Stimulated activated CD4-positive, alpha-beta T cell treated with anti-CD3 and anti-CD28 coated beads, TNF-alpha, amount 100 ng/mL, for 4 hours (primary cell): ENCODE measurements around the gene AGBL4.

Source experiments
- DNase-seq, 3 experiments: peaks; one replicate each; pipeline ENCODE4 v3.0.0-alpha.2; 2020; ENCODE audit warnings: low read depth in 3 of 3

Gene AGBL4

GRCh38 chr1:48765335-48765734 lies 1258.4 kb downstream of the AGBL4 start:
- no peak for DNase-seq

DNA sequence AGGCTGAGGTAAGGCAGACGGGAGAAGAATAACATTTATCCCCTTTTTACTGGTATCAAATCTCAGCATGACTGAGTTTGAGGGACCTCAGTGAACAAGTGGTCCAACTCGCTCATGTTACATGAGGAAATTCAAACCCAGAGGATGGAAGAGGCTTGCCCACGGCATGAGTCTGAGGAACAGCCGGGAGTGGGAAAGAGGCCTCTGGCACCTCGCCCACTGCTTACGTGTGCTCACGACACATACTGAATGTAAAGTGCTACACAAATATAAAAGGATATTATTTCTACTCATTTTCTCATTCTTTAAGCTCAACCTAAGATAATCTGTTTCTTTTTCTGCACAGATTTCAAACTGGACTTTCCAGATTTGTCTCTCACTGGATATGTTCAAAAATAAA lies 1261.8 kb downstream of the AGBL4 start:
- DNase-seq: no peak

DNA sequence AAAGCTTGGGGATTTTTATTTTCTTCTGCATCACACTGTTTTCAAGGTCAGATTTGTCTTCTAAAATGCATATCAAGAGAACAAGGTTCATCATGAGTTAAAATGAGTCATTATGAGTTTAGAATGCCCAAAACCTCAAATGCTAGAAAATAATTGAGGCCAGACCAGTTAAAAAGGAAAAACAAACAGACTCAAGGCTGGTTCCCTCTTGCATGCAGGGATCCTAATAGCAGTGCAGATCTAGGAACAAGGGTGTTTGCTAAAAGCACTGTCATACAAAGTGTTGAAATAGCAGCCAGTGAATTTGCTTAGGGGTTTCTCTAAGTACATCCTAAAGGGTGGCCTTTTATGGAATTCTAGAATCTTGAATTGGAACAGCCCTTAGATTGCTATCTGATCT lies 1262.3 kb downstream of the AGBL4 start:
- DNase-seq: no peak

GRCh38 chr1:48760857-48761256 lies 1262.9 kb downstream of the AGBL4 start:
- DNase-seq: no peak

GRCh38 chr1:48758976-48759375 lies 1264.8 kb downstream of the AGBL4 start:
- DNase-seq: no peak

GRCh38 chr1:48757363-48757762 lies 1266.4 kb downstream of the AGBL4 start:
- DNase-seq: no peak

DNA sequence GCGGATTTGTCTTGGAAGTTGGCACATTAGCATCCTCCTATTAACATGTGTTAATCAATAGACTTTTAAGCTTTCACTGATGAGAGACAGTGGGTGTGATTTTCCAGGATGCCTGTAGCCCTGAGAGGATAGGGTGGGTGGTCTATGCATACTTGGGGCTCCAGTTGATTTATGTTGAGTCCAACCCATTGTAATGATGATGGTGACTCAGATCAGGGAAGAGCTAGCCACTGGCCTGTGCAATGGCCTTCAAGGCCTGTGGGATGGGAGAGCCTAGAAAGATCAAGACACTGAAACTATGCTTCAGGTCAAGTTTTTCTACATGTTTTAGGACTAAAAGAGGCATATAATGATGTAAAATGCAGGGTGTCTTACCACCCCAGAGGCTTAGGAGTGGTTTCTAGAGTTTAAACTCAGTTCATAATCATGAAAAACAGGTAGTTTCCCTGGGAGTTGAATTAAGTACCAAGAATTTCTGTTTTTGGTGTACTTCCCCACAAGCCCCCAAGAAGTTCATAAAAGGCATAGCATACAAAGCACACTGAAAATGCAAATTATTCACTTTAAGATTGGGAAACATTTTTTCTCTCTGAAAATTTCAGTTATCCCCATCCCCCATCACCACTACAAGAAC lies 1267.0 kb downstream of the AGBL4 start:
- no peak for DNase-seq

DNA sequence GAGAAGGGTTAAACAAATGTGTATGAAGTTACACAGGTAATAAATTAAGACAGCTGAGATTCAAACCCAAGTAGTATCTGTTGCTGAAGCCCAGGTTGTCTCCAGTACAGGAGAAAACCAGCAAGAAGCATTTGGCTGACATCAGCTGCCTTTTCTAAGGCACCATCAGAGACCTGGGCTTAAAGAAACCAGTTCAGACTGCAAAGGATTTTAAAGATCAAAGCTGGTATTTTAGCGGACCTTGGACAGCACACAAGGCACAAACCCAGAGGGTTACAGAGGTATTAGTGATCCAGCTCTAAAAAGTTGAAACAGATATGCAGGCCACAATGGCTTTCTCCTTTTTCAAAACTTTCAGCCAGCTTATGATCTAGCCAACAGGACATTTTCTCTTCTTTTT lies 1270.5 kb downstream of the AGBL4 start:
- no peak for DNase-seq

GRCh38 chr1:48750109-48750508 lies 1273.6 kb downstream of the AGBL4 start:
- no peak for DNase-seq

- no peak for DNase-seq
Observed at GRCh38 chr1:48749068-48749467, 1274.7 kb downstream of the AGBL4 start.

GRCh38 chr1:48746906-48747305 lies 1276.8 kb downstream of the AGBL4 start:
- no peak for DNase-seq

GRCh38 chr1:48744032-48744431 lies 1279.7 kb downstream of the AGBL4 start:
- no peak for DNase-seq

- no peak for DNase-seq
Observed at GRCh38 chr1:48743480-48743879, 1280.3 kb downstream of the AGBL4 start.

GRCh38 chr1:48741380-48741779 lies 1282.4 kb downstream of the AGBL4 start:
- DNase-seq: no peak

GRCh38 chr1:48740621-48741020 lies 1283.1 kb downstream of the AGBL4 start:
- no peak for DNase-seq

DNA sequence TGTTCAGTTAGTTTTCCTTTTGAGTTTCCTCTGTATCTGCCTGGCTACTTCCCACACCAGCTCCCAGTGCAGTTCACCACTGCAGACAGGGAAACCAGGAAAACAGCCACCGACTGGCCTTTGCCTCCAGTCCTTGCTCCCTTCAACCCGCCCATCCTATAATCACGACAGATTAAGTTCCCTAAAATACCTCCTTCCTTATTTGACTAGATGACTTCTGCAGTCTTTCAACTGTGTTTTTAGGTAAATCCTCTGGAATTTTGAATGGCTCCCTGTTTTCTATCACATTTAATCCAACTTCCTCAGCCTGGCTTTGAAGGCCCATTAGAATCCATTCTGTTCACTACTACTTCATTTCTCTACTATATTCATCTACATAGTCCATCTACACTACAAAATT lies 1284.7 kb downstream of the AGBL4 start:
- no peak for DNase-seq

DNA sequence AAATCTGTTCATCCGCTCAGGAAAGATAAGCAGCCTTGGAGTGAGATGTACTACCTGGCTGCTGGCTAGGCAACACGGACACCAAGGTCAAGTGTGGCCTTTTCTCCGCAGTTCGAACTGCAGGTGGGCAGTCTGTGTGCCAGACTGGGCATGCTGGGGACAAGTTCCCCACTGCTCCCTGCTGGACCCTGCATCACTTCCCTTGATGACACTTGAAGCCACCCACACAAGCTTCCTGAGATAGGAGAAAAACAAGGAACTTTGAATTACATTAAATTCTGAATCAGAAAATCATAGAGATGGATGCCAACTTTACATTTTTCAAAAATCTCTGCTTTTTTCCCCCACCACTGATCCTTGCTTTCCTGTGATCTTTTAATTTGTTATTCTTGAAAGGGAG lies 1285.4 kb downstream of the AGBL4 start:
- DNase-seq: no peak

DNA sequence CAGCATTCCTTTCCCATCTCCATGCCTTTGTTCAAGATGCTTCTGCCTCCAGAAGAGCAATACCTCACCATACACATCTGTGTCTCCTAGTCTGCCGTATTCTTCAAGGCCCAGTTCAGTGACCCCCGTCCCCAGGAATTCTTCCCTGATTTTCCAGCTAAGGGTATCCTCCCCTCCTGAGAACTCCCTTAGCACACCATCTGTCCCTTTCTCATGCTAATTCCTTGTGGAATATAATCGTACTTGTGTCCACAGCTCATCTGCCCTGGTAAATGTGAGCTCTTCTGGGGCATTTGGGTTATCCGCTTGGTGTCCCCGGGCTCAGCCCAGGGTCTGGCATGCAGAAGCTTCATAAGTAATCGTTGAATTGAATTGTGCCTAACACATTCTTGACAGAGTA lies 1288.0 kb downstream of the AGBL4 start:
- DNase-seq: no peak

DNA sequence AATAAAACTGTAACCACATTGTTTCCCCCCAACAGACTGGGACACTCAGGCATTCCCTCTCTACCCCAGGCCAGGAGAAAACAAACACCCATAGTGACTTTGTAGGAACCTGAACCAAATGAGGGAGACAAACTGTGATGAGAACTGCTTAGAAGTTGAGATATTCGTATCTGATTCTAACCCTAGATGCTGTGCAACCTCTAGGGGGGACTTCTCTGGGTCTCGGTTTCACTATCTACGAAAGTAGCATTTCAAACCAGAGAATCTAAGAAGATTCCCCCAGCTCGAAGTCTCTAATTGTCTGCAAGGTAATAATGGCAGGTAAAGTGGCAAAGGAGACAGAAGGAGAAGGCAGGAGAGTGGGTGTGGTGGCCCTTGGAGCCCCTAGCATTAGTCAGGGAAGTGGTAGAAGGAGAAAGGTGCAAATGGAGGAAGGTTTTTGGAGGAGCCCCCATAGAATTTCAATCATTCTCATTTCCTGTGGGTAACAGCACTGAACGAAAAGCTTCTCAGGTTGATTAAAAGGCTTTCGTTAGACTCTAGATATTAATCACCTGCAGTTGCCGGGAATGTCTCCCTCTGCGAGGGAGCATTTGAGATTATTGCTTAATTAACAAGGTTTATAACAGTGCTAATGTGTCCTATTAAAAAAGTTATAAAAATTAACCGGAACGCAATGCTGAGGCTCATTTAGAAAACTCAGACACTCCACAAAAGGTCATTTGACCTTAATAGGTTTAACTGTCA lies 1293.4 kb downstream of the AGBL4 start:
- no peak for DNase-seq

GRCh38 chr1:48728584-48728983 lies 1295.2 kb downstream of the AGBL4 start:
- DNase-seq: no peak

DNA sequence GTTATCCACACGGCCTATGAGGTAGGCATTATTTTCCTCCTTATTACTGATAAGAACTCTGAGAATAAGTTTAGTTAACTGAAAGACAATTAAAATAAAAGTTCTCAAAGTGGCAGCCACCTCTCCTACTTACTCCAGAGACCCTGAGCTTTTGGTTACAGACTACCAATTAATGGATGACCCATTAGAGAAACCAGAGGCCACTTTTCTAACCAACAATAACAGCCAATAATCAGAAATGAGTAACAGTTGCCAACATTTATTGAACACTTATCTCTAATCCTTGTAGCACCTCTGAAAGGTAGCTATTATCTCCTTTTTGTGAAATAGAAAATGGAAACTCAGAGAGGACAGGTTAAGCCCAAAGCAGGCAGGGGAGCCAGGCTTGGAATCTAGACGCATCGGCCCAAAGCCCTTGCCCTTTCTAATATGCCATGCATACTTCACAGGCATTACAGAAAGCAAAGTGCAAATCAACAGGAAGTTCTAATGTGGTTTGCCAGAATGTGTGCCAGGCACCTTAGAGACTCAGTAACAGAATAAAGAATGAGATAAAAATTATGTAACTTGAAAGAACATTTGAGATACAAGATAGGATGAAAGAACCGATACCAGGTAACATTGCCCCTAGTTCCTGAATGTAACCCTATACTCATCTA lies 1297.1 kb downstream of the AGBL4 start:
- no peak for DNase-seq

- DNase-seq: no peak
Observed at GRCh38 chr1:48726139-48726538, 1297.6 kb downstream of the AGBL4 start.
